H1 (cell line): ENCODE results near the gene RUFY3. TPM values are rescaled to one million over a fixed set of nuclear protein-coding genes. Genes with fewer than 3 reads are reported as not detected.

Experiments
- CTCF ChIA-PET: fragments of 300-600 bp; sonication (Branson Sonifier 250); formaldehyde crosslinking; loops from one replicate; lab custom pipeline; 2021; ENCODE audit not compliant: partially characterized antibody; lab: Charles Lee
- POLR2A ChIA-PET: fragments of 300-600 bp; sonication (Branson Sonifier 250); formaldehyde crosslinking; loops from one replicate; lab custom pipeline; 2021; ENCODE audit warnings: inconsistent platforms; ENCODE audit not compliant: partially characterized antibody; lab: Charles Lee
- DNase-seq, 2 experiments: peaks; one replicate each; pipeline versions ENCODE4 v3.0.0 to v3.0.0-alpha.2; 2010 to 2022; ENCODE audit warnings: low spot score in 2 of 2, low read depth in 1 of 2, mixed read lengths in 1 of 2
- FAIRE-seq: peaks from 2 replicates; lab custom pipeline; 2011; peaks lifted over from hg19 to GRCh38; lab: Jason Lieb, UNC
- H2AFZ ChIP-seq: 2 replicates; pipeline ENCODE4 v1.8.1; 2012; ENCODE audit warnings: low read length, inconsistent platforms
- H2AK5ac ChIP-seq: 2 replicates; pipeline ENCODE4 v1.6.1; 2013; ENCODE audit warnings: low read depth, low read length
- H2BK120ac ChIP-seq: replicated peaks from 2 replicates; pipeline ENCODE3; 2013; ENCODE audit warnings: low read depth, low read length, inconsistent platforms
- H2BK12ac ChIP-seq: 2 replicates; pipeline ENCODE4 v1.6.1; 2013; ENCODE audit warnings: low read depth, low read length
- H2BK15ac ChIP-seq: 2 replicates; pipeline ENCODE4 v1.6.1; 2013; ENCODE audit warnings: low read length
- H2BK20ac ChIP-seq: 2 replicates; pipeline ENCODE4 v1.6.1; 2013; ENCODE audit warnings: low read length
- H2BK5ac ChIP-seq: 2 replicates; pipeline ENCODE4 v1.6.1; 2013; ENCODE audit warnings: low read depth, low read length
- H3K14ac ChIP-seq: 2 replicates; pipeline ENCODE4 v1.6.1; 2013; ENCODE audit warnings: inconsistent platforms; ENCODE audit not compliant: insufficient read length
- H3K18ac ChIP-seq: 2 replicates; pipeline ENCODE4 v1.6.1; 2013; ENCODE audit warnings: low read length; ENCODE audit errors: extremely low read depth
- H3K23ac ChIP-seq: 2 replicates; pipeline ENCODE4 v1.6.1; 2013; ENCODE audit warnings: inconsistent platforms; ENCODE audit not compliant: insufficient read length
- H3K23me2 ChIP-seq: 2 replicates; pipeline ENCODE4 v1.6.1; 2013; ENCODE audit warnings: low read depth, low read length
- H3K27ac ChIP-seq: 2 replicates; pipeline ENCODE4 v1.6.1; 2011; ENCODE audit warnings: low read depth, low read length, inconsistent platforms
- H3K27me3 ChIP-seq, 4 experiments: replicated peaks in 1 of 4; 1 replicate in 1 of 4; 2 replicates in 3 of 4; pipeline versions ENCODE4 v1.6.1 to v1.8.1; 2011 to 2013; ENCODE audit warnings: low read length in 3 of 4, mild to moderate bottlenecking in 3 of 4, inconsistent platforms in 2 of 4, mixed read lengths in 2 of 4, moderate library complexity in 1 of 4; ENCODE audit not compliant: control insufficient read depth in 3 of 4, insufficient read depth in 3 of 4; ENCODE audit errors: extremely low read depth in 1 of 4
- H3K36me3 ChIP-seq, 4 experiments: 2 replicates each; pipeline versions ENCODE4 v1.6.1 to v1.8.1; 2011 to 2013; ENCODE audit warnings: mild to moderate bottlenecking in 4 of 4, low read length in 3 of 4, moderate library complexity in 2 of 4, control low read depth in 1 of 4, inconsistent platforms in 1 of 4; ENCODE audit not compliant: insufficient read depth in 4 of 4, control insufficient read depth in 2 of 4
- H3K4ac ChIP-seq: replicated peaks from 2 replicates; pipeline ENCODE3; 2013; ENCODE audit warnings: low read length, low read depth, mixed read lengths, inconsistent platforms; ENCODE audit not compliant: insufficient read length
- H3K4me1 ChIP-seq, 4 experiments: replicated peaks in 1 of 4; 1 replicate in 1 of 4; 2 replicates in 3 of 4; pipeline versions ENCODE4 v1.6.1 to v1.8.1; 2011 to 2013; ENCODE audit warnings: low read length in 3 of 4, inconsistent platforms in 2 of 4, mixed read lengths in 1 of 4; ENCODE audit not compliant: insufficient read depth in 4 of 4, control insufficient read depth in 3 of 4
- H3K4me2 ChIP-seq, 2 experiments: 2 replicates each; pipeline versions ENCODE4 v1.6.1 to v1.8.1; 2011 to 2013; ENCODE audit warnings: low read depth in 2 of 2, low read length in 2 of 2, control low read depth in 1 of 2, inconsistent platforms in 1 of 2, mild to moderate bottlenecking in 1 of 2; ENCODE audit not compliant: insufficient read depth in 1 of 2
- H3K4me3 ChIP-seq, 4 experiments: fragments of 200-600, 300-600 bp in 1 of 4; sonication (generic), shearing (Covaris generic), sonication (Bioruptor Twin) in 1 of 4; 2 replicates each; pipeline versions ENCODE4 v1.5.1 to v1.8.1; 2011 to 2016; ENCODE audit warnings: low read length in 4 of 4, low read depth in 3 of 4, control low read depth in 2 of 4, inconsistent platforms in 2 of 4, mild to moderate bottlenecking in 2 of 4, mixed read lengths in 1 of 4, moderate library complexity in 1 of 4; ENCODE audit not compliant: insufficient read depth in 2 of 4; ENCODE audit errors: extremely low read depth in 1 of 4
- H3K56ac ChIP-seq: replicated peaks from 2 replicates; pipeline ENCODE3; 2013; ENCODE audit warnings: low read depth, mild to moderate bottlenecking, mixed read lengths, low read length, inconsistent platforms; ENCODE audit not compliant: insufficient read length
- H3K79me1 ChIP-seq: 2 replicates; pipeline ENCODE4 v1.6.1; 2013; ENCODE audit warnings: low read depth, low read length, control low read depth
- H3K79me2 ChIP-seq, 2 experiments: 2 replicates each; pipeline versions ENCODE4 v1.6.1 to v1.8.1; 2012 to 2013; ENCODE audit warnings: low read length in 2 of 2, mild to moderate bottlenecking in 2 of 2, inconsistent platforms in 1 of 2; ENCODE audit not compliant: insufficient read depth in 2 of 2, control insufficient read depth in 1 of 2
- H3K9ac ChIP-seq, 4 experiments: replicated peaks in 1 of 4; 1 replicate in 1 of 4; 2 replicates in 3 of 4; pipeline versions ENCODE4 v1.6.1 to v1.8.1; 2011 to 2013; ENCODE audit warnings: low read depth in 3 of 4, low read length in 3 of 4, control low read depth in 2 of 4, mild to moderate bottlenecking in 2 of 4, moderate library complexity in 2 of 4, inconsistent platforms in 1 of 4; ENCODE audit errors: extremely low read depth in 1 of 4
- H3K9me3 ChIP-seq, 2 experiments: 2 replicates each; pipeline versions ENCODE4 v1.6.1 to v1.8.1; 2012 to 2013; ENCODE audit warnings: mild to moderate bottlenecking in 2 of 2, moderate library complexity in 2 of 2, control low read depth in 1 of 2, inconsistent platforms in 1 of 2, low read depth in 1 of 2, low read length in 1 of 2, mixed read lengths in 1 of 2; ENCODE audit not compliant: insufficient read depth in 2 of 2
- H4K20me1 ChIP-seq, 2 experiments: replicated peaks in 1 of 2; 2 replicates each; pipeline versions ENCODE3 to v1.8.1; 2011 to 2013; ENCODE audit warnings: inconsistent platforms in 2 of 2, low read length in 2 of 2, mild to moderate bottlenecking in 1 of 2; ENCODE audit not compliant: insufficient read depth in 2 of 2, control insufficient read depth in 1 of 2
- H4K5ac ChIP-seq: 2 replicates; pipeline ENCODE4 v1.6.1; 2013; ENCODE audit warnings: low read length, low read depth, mixed read lengths, inconsistent platforms; ENCODE audit not compliant: insufficient read length
- H4K8ac ChIP-seq: 2 replicates; pipeline ENCODE4 v1.8.0; 2013; ENCODE audit warnings: mild to moderate bottlenecking, moderate library complexity, low read length, inconsistent platforms; ENCODE audit not compliant: insufficient read depth; ENCODE audit errors: extremely low read depth
- H4K91ac ChIP-seq: replicated peaks from 2 replicates; pipeline ENCODE3; 2013; ENCODE audit warnings: low read length, mixed read lengths, inconsistent platforms; ENCODE audit not compliant: insufficient read length
- ATF2 ChIP-seq: IDR thresholded peaks from 2 replicates; pipeline ENCODE4 v1.6.1; 2012; ENCODE audit warnings: low read length, inconsistent platforms
- ATF3 ChIP-seq: IDR thresholded peaks from 2 replicates; pipeline ENCODE4 v1.6.1; 2011; ENCODE audit warnings: low read depth, mild to moderate bottlenecking, low read length; ENCODE audit not compliant: insufficient read depth
- CHD1 ChIP-seq: IDR thresholded peaks from 2 replicates; pipeline ENCODE4 v1.6.1; 2012; ENCODE audit warnings: low read depth, low read length, improper control_type of control experiment
- CREB1 ChIP-seq: IDR thresholded peaks from 2 replicates; pipeline ENCODE4 v1.6.1; 2012; ENCODE audit warnings: inconsistent platforms
- EP300 ChIP-seq, 2 experiments: IDR thresholded peaks; 1 replicate in 1 of 2; 2 replicates in 1 of 2; pipeline ENCODE4 v1.6.1; 2011 to 2012; ENCODE audit warnings: low read depth in 2 of 2, low read length in 2 of 2, mild to moderate bottlenecking in 2 of 2, borderline replicate concordance in 1 of 2, inconsistent platforms in 1 of 2, moderate library complexity in 1 of 2
- NRF1 ChIP-seq: IDR thresholded peaks from 2 replicates; pipeline ENCODE4 v1.6.1; 2011; ENCODE audit warnings: mild to moderate bottlenecking, low read depth, low read length, improper control_type of control experiment
- POU5F1 ChIP-seq: IDR thresholded peaks from 2 replicates; pipeline ENCODE4 v1.6.1; 2011; ENCODE audit warnings: low read depth, mild to moderate bottlenecking, low read length, moderate library complexity
- RBBP5 ChIP-seq: IDR thresholded peaks from 2 replicates; pipeline ENCODE4 v1.7.1; 2012; ENCODE audit warnings: low read depth, mild to moderate bottlenecking, inconsistent platforms, low read length, moderate library complexity, borderline replicate concordance
- RFX5 ChIP-seq: IDR thresholded peaks from 2 replicates; pipeline ENCODE4 v1.6.1; 2011; ENCODE audit warnings: low read depth, low read length, improper control_type of control experiment, borderline replicate concordance
- SP2 ChIP-seq: IDR thresholded peaks from 2 replicates; pipeline ENCODE4 v1.6.1; 2012; ENCODE audit warnings: mild to moderate bottlenecking, low read length, inconsistent platforms
- SP4 ChIP-seq: IDR thresholded peaks from 2 replicates; pipeline ENCODE4 v1.6.1; 2012; ENCODE audit warnings: low read length, inconsistent platforms
- WGBS, 2 experiments: shearing (Covaris generic) in 1 of 2; methylation state at CpG; one replicate each; pipeline versions ENCODE4 v1.1.6 to v1.1.7; 2013 to 2015; ENCODE audit warnings: low lambda C conversion rate in 2 of 2, mixed read lengths in 2 of 2, inconsistent platforms in 1 of 2, low coverage in 1 of 2, missing lambda C conversion rate in 1 of 2; ENCODE audit not compliant: insufficient replicate concordance in 2 of 2, insufficient coverage in 1 of 2, insufficient read length in 1 of 2; ENCODE audit errors: extremely low coverage in 1 of 2, missing lambda C conversion rate in 1 of 2; 5-methylcytosine and 5-hydroxymethylcytosine counted together
- polyA plus RNA-seq, 7 experiments: library from polyadenylated mRNA; depleted of rRNA in 3 of 7; stranded (reverse) in 5 of 7; unstranded in 2 of 7; fragments of >200 nt in 5 of 7; fragments of 200-250 nt in 2 of 7; gene quantifications; 1 replicate in 5 of 7; 2 replicates in 1 of 7; 4 replicates in 1 of 7; pipeline versions ENCODE4 v1.2.1 to v1.2.3, GENCODE V29; 2011 to 2013; ENCODE audit warnings: missing spikeins in 2 of 7, mixed read lengths in 2 of 7
- total RNA-seq: library from RNA; stranded (reverse); fragmentation: NEBNext Ultra II Directional; extraction: Animal tissue kit (Norgen Biotek cat#: 25700); gene quantifications from 2 replicates; pipeline ENCODE4 v1.2.1, GENCODE V29; 2021

The RUFY3 gene
- total and polyA plus RNA-seq, 2 of the 8 experiments (the other 6 are each of a cell fraction or from before 2014, with no cell fraction given), result 7.8 to 33.1 TPM

GRCh38 chr4:70818921-70819320 is 97.2 kb downstream of the RUFY3 start:
- Histone ChIP-seq H3K56ac (no peak overlapping the region), H3K4me1 (no peaks in the 10 kb centered on the region), H3K27me3 (no peaks in the 10 kb centered on the region), H3K27ac (no peak overlapping the region), H2BK120ac (no peak overlapping the region), H2BK20ac (no peak overlapping the region), H3K9ac (no peak overlapping the region), H3K4me3 (no peak overlapping the region), H2BK15ac (no peak overlapping the region), H3K9me3 (no peaks in the 10 kb centered on the region), H3K18ac (no peak overlapping the region), H2AK5ac (no peak overlapping the region), H2BK12ac (no peak overlapping the region), H4K20me1 (peaks cover 0 to 1% of the 10 kb centered on the region in 2 experiments), H3K23me2 (no peaks in the 10 kb centered on the region), H3K36me3 (peaks cover 4 to 47% (median 32%) of the 10 kb centered on the region in 4 experiments), H3K79me1 (no peaks in the 10 kb centered on the region), H4K5ac (no peak overlapping the region), H3K23ac (no peak overlapping the region), H3K79me2 (no peaks in the 10 kb centered on the region), H3K14ac (no peak overlapping the region), H3K4ac (no peak overlapping the region), H4K8ac (no peak overlapping the region), H2AFZ (no peak overlapping the region), H2BK5ac (no peak overlapping the region), H3K4me2 (no peak overlapping the region), H4K91ac (no peak overlapping the region)
- POLR2A ChIA-PET, result interaction anchor here (1.0 kb wide), 1 partner anchor 14 kb away, joined by 4 read pairs; no protein-coding TSS in a partner anchor
- 94% methylated on average over 3 of the region's 3 CpGs; no CpG with 5 or more reads in 1 of the 2 experiments for WGBS, 2 experiments
- TF ChIP-seq ATF2 (no peak), RFX5 (no peak), CREB1 (no peak), ATF3 (no peak), SP2 (no peak), EP300 (IDR thresholded peaks at IDR 0.05; ENCODE audit: borderline replicate concordance in 1 of 2, low read depth in 2 of 2, low read length in 2 of 2) (no peak), POU5F1 (no peak), CHD1 (no peak), SP4 (no peak), NRF1 (no peak), RBBP5 (no peak)
- CTCF ChIA-PET, result interaction anchor here (1.3 to 1.6 kb wide), 2 partner anchors 10 to 191 kb away, joined by 4 to 5 read pairs; no protein-coding TSS in a partner anchor
- no peak for DNase-seq
- no peak for FAIRE-seq
